H1 (cell line): ENCODE data around the gene CD300E. TPM values are rescaled to one million over a fixed set of nuclear protein-coding genes. Genes with fewer than 3 reads are reported as not detected.

Experiments
- CTCF ChIA-PET: fragments of 300-600 bp; sonication (Branson Sonifier 250); formaldehyde crosslinking; loops from one replicate; lab custom pipeline; 2021; ENCODE audit not compliant: partially characterized antibody; lab: Charles Lee
- POLR2A ChIA-PET: fragments of 300-600 bp; sonication (Branson Sonifier 250); formaldehyde crosslinking; loops from one replicate; lab custom pipeline; 2021; ENCODE audit warnings: inconsistent platforms; ENCODE audit not compliant: partially characterized antibody; lab: Charles Lee
- DNase-seq, 2 experiments: peaks; one replicate each; pipeline versions ENCODE4 v3.0.0 to v3.0.0-alpha.2; 2010 to 2022; ENCODE audit warnings: low spot score in 2 of 2, low read depth in 1 of 2, mixed read lengths in 1 of 2
- FAIRE-seq: peaks from 2 replicates; lab custom pipeline; 2011; peaks lifted over from hg19 to GRCh38; lab: Jason Lieb, UNC
- H2AFZ ChIP-seq: 2 replicates; pipeline ENCODE4 v1.8.1; 2012; ENCODE audit warnings: low read length, inconsistent platforms
- H2AK5ac ChIP-seq: 2 replicates; pipeline ENCODE4 v1.6.1; 2013; ENCODE audit warnings: low read depth, low read length
- H2BK120ac ChIP-seq: replicated peaks from 2 replicates; pipeline ENCODE3; 2013; ENCODE audit warnings: low read depth, low read length, inconsistent platforms
- H2BK12ac ChIP-seq: 2 replicates; pipeline ENCODE4 v1.6.1; 2013; ENCODE audit warnings: low read depth, low read length
- H2BK15ac ChIP-seq: 2 replicates; pipeline ENCODE4 v1.6.1; 2013; ENCODE audit warnings: low read length
- H2BK20ac ChIP-seq: 2 replicates; pipeline ENCODE4 v1.6.1; 2013; ENCODE audit warnings: low read length
- H2BK5ac ChIP-seq: 2 replicates; pipeline ENCODE4 v1.6.1; 2013; ENCODE audit warnings: low read depth, low read length
- H3K14ac ChIP-seq: 2 replicates; pipeline ENCODE4 v1.6.1; 2013; ENCODE audit warnings: inconsistent platforms; ENCODE audit not compliant: insufficient read length
- H3K18ac ChIP-seq: 2 replicates; pipeline ENCODE4 v1.6.1; 2013; ENCODE audit warnings: low read length; ENCODE audit errors: extremely low read depth
- H3K23ac ChIP-seq: 2 replicates; pipeline ENCODE4 v1.6.1; 2013; ENCODE audit warnings: inconsistent platforms; ENCODE audit not compliant: insufficient read length
- H3K23me2 ChIP-seq: 2 replicates; pipeline ENCODE4 v1.6.1; 2013; ENCODE audit warnings: low read depth, low read length
- H3K27ac ChIP-seq: 2 replicates; pipeline ENCODE4 v1.6.1; 2011; ENCODE audit warnings: low read depth, low read length, inconsistent platforms
- H3K27me3 ChIP-seq, 4 experiments: replicated peaks in 1 of 4; 1 replicate in 1 of 4; 2 replicates in 3 of 4; pipeline versions ENCODE4 v1.6.1 to v1.8.1; 2011 to 2013; ENCODE audit warnings: low read length in 3 of 4, mild to moderate bottlenecking in 3 of 4, inconsistent platforms in 2 of 4, mixed read lengths in 2 of 4, moderate library complexity in 1 of 4; ENCODE audit not compliant: control insufficient read depth in 3 of 4, insufficient read depth in 3 of 4; ENCODE audit errors: extremely low read depth in 1 of 4
- H3K36me3 ChIP-seq, 4 experiments: 2 replicates each; pipeline versions ENCODE4 v1.6.1 to v1.8.1; 2011 to 2013; ENCODE audit warnings: mild to moderate bottlenecking in 4 of 4, low read length in 3 of 4, moderate library complexity in 2 of 4, control low read depth in 1 of 4, inconsistent platforms in 1 of 4; ENCODE audit not compliant: insufficient read depth in 4 of 4, control insufficient read depth in 2 of 4
- H3K4ac ChIP-seq: replicated peaks from 2 replicates; pipeline ENCODE3; 2013; ENCODE audit warnings: low read length, low read depth, mixed read lengths, inconsistent platforms; ENCODE audit not compliant: insufficient read length
- H3K4me1 ChIP-seq, 4 experiments: replicated peaks in 1 of 4; 1 replicate in 1 of 4; 2 replicates in 3 of 4; pipeline versions ENCODE4 v1.6.1 to v1.8.1; 2011 to 2013; ENCODE audit warnings: low read length in 3 of 4, inconsistent platforms in 2 of 4, mixed read lengths in 1 of 4; ENCODE audit not compliant: insufficient read depth in 4 of 4, control insufficient read depth in 3 of 4
- H3K4me2 ChIP-seq, 2 experiments: 2 replicates each; pipeline versions ENCODE4 v1.6.1 to v1.8.1; 2011 to 2013; ENCODE audit warnings: low read depth in 2 of 2, low read length in 2 of 2, control low read depth in 1 of 2, inconsistent platforms in 1 of 2, mild to moderate bottlenecking in 1 of 2; ENCODE audit not compliant: insufficient read depth in 1 of 2
- H3K4me3 ChIP-seq, 4 experiments: fragments of 200-600, 300-600 bp in 1 of 4; sonication (generic), shearing (Covaris generic), sonication (Bioruptor Twin) in 1 of 4; 2 replicates each; pipeline versions ENCODE4 v1.5.1 to v1.8.1; 2011 to 2016; ENCODE audit warnings: low read length in 4 of 4, low read depth in 3 of 4, control low read depth in 2 of 4, inconsistent platforms in 2 of 4, mild to moderate bottlenecking in 2 of 4, mixed read lengths in 1 of 4, moderate library complexity in 1 of 4; ENCODE audit not compliant: insufficient read depth in 2 of 4; ENCODE audit errors: extremely low read depth in 1 of 4
- H3K56ac ChIP-seq: replicated peaks from 2 replicates; pipeline ENCODE3; 2013; ENCODE audit warnings: low read depth, mild to moderate bottlenecking, mixed read lengths, low read length, inconsistent platforms; ENCODE audit not compliant: insufficient read length
- H3K79me1 ChIP-seq: 2 replicates; pipeline ENCODE4 v1.6.1; 2013; ENCODE audit warnings: low read depth, low read length, control low read depth
- H3K79me2 ChIP-seq, 2 experiments: 2 replicates each; pipeline versions ENCODE4 v1.6.1 to v1.8.1; 2012 to 2013; ENCODE audit warnings: low read length in 2 of 2, mild to moderate bottlenecking in 2 of 2, inconsistent platforms in 1 of 2; ENCODE audit not compliant: insufficient read depth in 2 of 2, control insufficient read depth in 1 of 2
- H3K9ac ChIP-seq, 4 experiments: replicated peaks in 1 of 4; 1 replicate in 1 of 4; 2 replicates in 3 of 4; pipeline versions ENCODE4 v1.6.1 to v1.8.1; 2011 to 2013; ENCODE audit warnings: low read depth in 3 of 4, low read length in 3 of 4, control low read depth in 2 of 4, mild to moderate bottlenecking in 2 of 4, moderate library complexity in 2 of 4, inconsistent platforms in 1 of 4; ENCODE audit errors: extremely low read depth in 1 of 4
- H3K9me3 ChIP-seq, 2 experiments: 2 replicates each; pipeline versions ENCODE4 v1.6.1 to v1.8.1; 2012 to 2013; ENCODE audit warnings: mild to moderate bottlenecking in 2 of 2, moderate library complexity in 2 of 2, control low read depth in 1 of 2, inconsistent platforms in 1 of 2, low read depth in 1 of 2, low read length in 1 of 2, mixed read lengths in 1 of 2; ENCODE audit not compliant: insufficient read depth in 2 of 2
- H4K20me1 ChIP-seq, 2 experiments: replicated peaks in 1 of 2; 2 replicates each; pipeline versions ENCODE3 to v1.8.1; 2011 to 2013; ENCODE audit warnings: inconsistent platforms in 2 of 2, low read length in 2 of 2, mild to moderate bottlenecking in 1 of 2; ENCODE audit not compliant: insufficient read depth in 2 of 2, control insufficient read depth in 1 of 2
- H4K5ac ChIP-seq: 2 replicates; pipeline ENCODE4 v1.6.1; 2013; ENCODE audit warnings: low read length, low read depth, mixed read lengths, inconsistent platforms; ENCODE audit not compliant: insufficient read length
- H4K8ac ChIP-seq: 2 replicates; pipeline ENCODE4 v1.8.0; 2013; ENCODE audit warnings: mild to moderate bottlenecking, moderate library complexity, low read length, inconsistent platforms; ENCODE audit not compliant: insufficient read depth; ENCODE audit errors: extremely low read depth
- H4K91ac ChIP-seq: replicated peaks from 2 replicates; pipeline ENCODE3; 2013; ENCODE audit warnings: low read length, mixed read lengths, inconsistent platforms; ENCODE audit not compliant: insufficient read length
- MAX ChIP-seq: IDR thresholded peaks from 2 replicates; pipeline ENCODE4 v1.6.1; 2012; ENCODE audit warnings: inconsistent platforms
- WGBS, 2 experiments: shearing (Covaris generic) in 1 of 2; methylation state at CpG; one replicate each; pipeline versions ENCODE4 v1.1.6 to v1.1.7; 2013 to 2015; ENCODE audit warnings: low lambda C conversion rate in 2 of 2, mixed read lengths in 2 of 2, inconsistent platforms in 1 of 2, low coverage in 1 of 2, missing lambda C conversion rate in 1 of 2; ENCODE audit not compliant: insufficient replicate concordance in 2 of 2, insufficient coverage in 1 of 2, insufficient read length in 1 of 2; ENCODE audit errors: extremely low coverage in 1 of 2, missing lambda C conversion rate in 1 of 2; 5-methylcytosine and 5-hydroxymethylcytosine counted together
- polyA plus RNA-seq, 7 experiments: library from polyadenylated mRNA; depleted of rRNA in 3 of 7; stranded (reverse) in 5 of 7; unstranded in 2 of 7; fragments of >200 nt in 5 of 7; fragments of 200-250 nt in 2 of 7; gene quantifications; 1 replicate in 5 of 7; 2 replicates in 1 of 7; 4 replicates in 1 of 7; pipeline versions ENCODE4 v1.2.1 to v1.2.3, GENCODE V29; 2011 to 2013; ENCODE audit warnings: missing spikeins in 2 of 7, mixed read lengths in 2 of 7
- total RNA-seq: library from RNA; stranded (reverse); fragmentation: NEBNext Ultra II Directional; extraction: Animal tissue kit (Norgen Biotek cat#: 25700); gene quantifications from 2 replicates; pipeline ENCODE4 v1.2.1, GENCODE V29; 2021
- TF ChIP-seq, protein P1 (sequence below): IDR thresholded peaks from 2 replicates; pipeline ENCODE4 v1.6.1; 2011; ENCODE audit warnings: low read length, improper control_type of control experiment

Gene CD300E
- total and polyA plus RNA-seq, 2 of the 8 experiments (the other 6 are each of a cell fraction or from before 2014, with no cell fraction given), result not detected

GRCh38 chr17:74635418-74635817 is 11.9 kb upstream of the CD300E start:
- Histone ChIP-seq H4K5ac (peak overlapping the region; percentile 79), H2AK5ac (no peak overlapping the region), H3K36me3 (no peaks in the 10 kb centered on the region), H3K9ac (peak overlapping the region in 1 of 4 experiments; percentile 20; a peak in 1 of 7 replicates), H2AFZ (no peak overlapping the region; the same call in 1 of the 2 replicates), H3K56ac (no peak overlapping the region), H2BK12ac (peak overlapping the region; percentile 99; the same call in 1 of the 2 replicates), H4K8ac (peak overlapping the region; percentile 57), H3K14ac (no peak overlapping the region), H2BK15ac (peak overlapping the region; percentile 95), H3K23me2 (no peaks in the 10 kb centered on the region), H3K79me2 (no peaks in the 10 kb centered on the region), H3K18ac (peak overlapping the region; percentile 48; the same call in 1 of the 2 replicates), H3K23ac (no peak overlapping the region), H3K4ac (no peak overlapping the region), H3K79me1 (no peaks in the 10 kb centered on the region), H4K91ac (peak overlapping the region; percentile 88), H2BK120ac (no peak overlapping the region), H3K27ac (no peak overlapping the region), H3K9me3 (no peaks in the 10 kb centered on the region), H3K4me3 (peak overlapping the region in 1 of 4 experiments; percentile 10; a peak in 2 of 8 replicates), H3K4me2 (peak overlapping the region in 1 of 2 experiments; percentile 49; a peak in 3 of 4 replicates), H2BK20ac (peak overlapping the region; percentile 80; the same call in 1 of the 2 replicates), H3K27me3 (no peaks in the 10 kb centered on the region; a peak in 1 of 7 replicates), H2BK5ac (peak overlapping the region; percentile 75; the same call in 1 of the 2 replicates), H3K4me1 (peaks cover 8 to 23% (median 13%) of the 10 kb centered on the region in 4 experiments), H4K20me1 (no peaks in the 10 kb centered on the region)
- no peak for DNase-seq
- FAIRE-seq, result no peak
- CTCF ChIA-PET, result interaction anchor here (0.8 to 2.1 kb wide), 4 partner anchors 11 to 109 kb away, joined by 3 to 9 read pairs (median 3); no protein-coding TSS in a partner anchor
- TF ChIP-seq MAX, result 0 out of 2 replicates have a peak, but pooled peaks have one; percentile 35
- TF ChIP-seq, protein P1, sequence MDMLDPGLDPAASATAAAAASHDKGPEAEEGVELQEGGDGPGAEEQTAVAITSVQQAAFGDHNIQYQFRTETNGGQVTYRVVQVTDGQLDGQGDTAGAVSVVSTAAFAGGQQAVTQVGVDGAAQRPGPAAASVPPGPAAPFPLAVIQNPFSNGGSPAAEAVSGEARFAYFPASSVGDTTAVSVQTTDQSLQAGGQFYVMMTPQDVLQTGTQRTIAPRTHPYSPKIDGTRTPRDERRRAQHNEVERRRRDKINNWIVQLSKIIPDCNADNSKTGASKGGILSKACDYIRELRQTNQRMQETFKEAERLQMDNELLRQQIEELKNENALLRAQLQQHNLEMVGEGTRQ, result no peak
- POLR2A ChIA-PET, result interaction anchor here (0.7 to 1.1 kb wide), 2 partner anchors 10 to 174 kb away, joined by 3 read pairs; no protein-coding TSS in a partner anchor
- WGBS, 2 experiments, result 62% methylated on average over 13 of the region's 13 CpGs; no CpG with 5 or more reads in 1 of the 2 experiments
